Mucosa of descending colon (tissue), 3 donors: ENCODE results near the gene ERICH6B. TPM values are rescaled to one million over a fixed set of nuclear protein-coding genes. Genes with fewer than 3 reads are reported as not detected.

Source experiments
- ATAC-seq: fragments of 200-7000 bp; cut with Tn5 transposase; one replicate; pipeline ENCODE4 v1.9.1; 2020; ENCODE audit warnings: mild to moderate bottlenecking, moderate library complexity
- DNase-seq, 3 donors: peaks; one replicate each; pipeline ENCODE4 v3.0.0-alpha.2; 2020
- H3K36me3 ChIP-seq: fragments of 200-600 bp; one replicate; pipeline ENCODE4 v1.8.0; 2021; ENCODE audit warnings: low read depth, mild to moderate bottlenecking
- H3K4me1 ChIP-seq: fragments of 200-600 bp; one replicate; pipeline ENCODE4 v1.8.0; 2021; ENCODE audit warnings: low read depth, mild to moderate bottlenecking
- H3K4me3 ChIP-seq: fragments of 200-600 bp; one replicate; pipeline ENCODE4 v1.8.0; 2021; ENCODE audit warnings: mild to moderate bottlenecking
- H3K9me3 ChIP-seq: fragments of 200-600 bp; one replicate; pipeline ENCODE4 v1.8.0; 2021; ENCODE audit warnings: mild to moderate bottlenecking
- CTCF ChIP-seq: fragments of 200-600 bp; IDR thresholded peaks from one replicate; pipeline ENCODE4 v1.8.0; 2022; ENCODE audit warnings: antibody characterized with exemption, mild to moderate bottlenecking
- intact Hi-C, 2 donors: fragments of 100-400 bp; cut with DNase I in 1 of 2; cut with micrococcal nuclease in 1 of 2; formaldehyde crosslinking; loops; one replicate each; pipeline versions ENCODE4 v1.11.0 to v1.11.1; 2022; cut with DNase I, micrococcal nuclease
- total RNA-seq, 3 donors: library from RNA; stranded (reverse); fragmentation: NEBNext Ultra II Directional in 2 of 3; extraction: Animal tissue kit (Norgen Biotek cat#: 25700) in 2 of 3; gene quantifications; one replicate each; pipeline versions ENCODE4 v1.2.1 to v1.2.4, GENCODE V29; 2021 to 2023
- donor health status: DM: no; HTN: no; CAD: no; lungs with moderate emphysema.
- donor health status: DM: no; HTN: no; CAD: no.
- donor health status: DM: no; HTN: yes; CAD: no.

The ERICH6B gene
- total RNA-seq, 3 donors from 2014 or later = not detected

GRCh38 chr13:45518525-45519245, 96.9 kb downstream of the ERICH6B start:
- H3K9me3 ChIP-seq = no peaks in the 10 kb centered on the region
- H3K36me3 ChIP-seq = peaks cover 9% of the 10 kb centered on the region
- H3K4me1 ChIP-seq = no peaks in the 10 kb centered on the region
- no peak for TF ChIP-seq CTCF
- ATAC-seq (no peak), DNase-seq (no peak)
- no peak overlapping the region for H3K4me3 ChIP-seq
- intact Hi-C loops = no loop called here

- ATAC-seq = no peak
- DNase-seq = no peak
- H3K9me3 ChIP-seq = no peaks in the 10 kb centered on the region
- intact Hi-C loops = no loop called here
- no peak overlapping the region for H3K4me3 ChIP-seq
- H3K36me3 ChIP-seq = peaks cover 9% of the 10 kb centered on the region
- TF ChIP-seq CTCF = no peak
- H3K4me1 ChIP-seq = no peaks in the 10 kb centered on the region
These were observed 98.8 kb downstream of the ERICH6B start for GRCh38 chr13:45516757-45517156.

- Histone ChIP-seq H3K36me3 (peaks cover 3% of the 10 kb centered on the region), H3K9me3 (no peaks in the 10 kb centered on the region), H3K4me3 (no peak overlapping the region), H3K4me1 (no peaks in the 10 kb centered on the region)
- no peak for ATAC-seq
- intact Hi-C loops = no loop called here
- TF ChIP-seq CTCF = no peak
- no peak for DNase-seq
These were observed 103.4 kb downstream of the ERICH6B start for GRCh38 chr13:45512098-45512496.

GRCh38 chr13:45511310-45512097, 104.0 kb downstream of the ERICH6B start:
- peak; percentile 88 for ATAC-seq
- TF ChIP-seq CTCF = peak; percentile 66
- intact Hi-C loops = no loop called here
- no peak overlapping the region for H3K4me3 ChIP-seq
- no peaks in the 10 kb centered on the region for H3K9me3 ChIP-seq
- H3K36me3 ChIP-seq = peaks cover 1% of the 10 kb centered on the region
- no peaks in the 10 kb centered on the region for H3K4me1 ChIP-seq
- DNase-seq = peak in 1 of 3 donors; percentile 51

- no peak for ATAC-seq
- Histone ChIP-seq H3K9me3 (no peaks in the 10 kb centered on the region), H3K4me3 (no peak overlapping the region), H3K4me1 (no peaks in the 10 kb centered on the region), H3K36me3 (no peaks in the 10 kb centered on the region)
- intact Hi-C loops = no loop called here
- DNase-seq = no peak
- no peak for TF ChIP-seq CTCF
These were observed 104.9 kb downstream of the ERICH6B start for GRCh38 chr13:45510672-45511071.
